ENCODE results near the gene BMPR2.

GRCh38 chr2:202432776-202433175 is 56.6 kb downstream of the BMPR2 start:
- TF ChIP-seq POLR2AphosphoS5 (IDR thresholded peaks at IDR 0.05) (no peak), POLR2A (IDR thresholded peaks at IDR 0.05; ENCODE audit: low read depth) (no peak), CTCF (IDR thresholded peaks at IDR 0.05) (no peak), EP300 (IDR thresholded peaks at IDR 0.05) (no peak)

Measured in esophagus muscularis mucosa (tissue), 4 donors.